Heart left ventricle (tissue), 16 donors: ENCODE measurements around the gene TMEM120B. TPM values are rescaled to one million over a fixed set of nuclear protein-coding genes. Genes with fewer than 3 reads are reported as not detected.
"Not testable (repeated sequence)": the region's sequence is repeated elsewhere in the genome, so short reads cannot be mapped to it uniquely, and the experiment has no call there.

Source experiments
- ATAC-seq, 4 donors: fragments of 200-7000 bp; cut with Tn5 transposase; one replicate each; pipeline ENCODE4 v1.9.1; 2020 to 2022; ENCODE audit warnings: moderate library complexity in 4 of 4, mild to moderate bottlenecking in 3 of 4, moderate number of reproducible peaks in 1 of 4
- DNase-seq, 5 donors: peaks; one replicate each; pipeline ENCODE4 v3.0.0-alpha.2; 2020
- H3K27ac ChIP-seq, 12 donors: fragments of 200-600 bp; sonication (generic) in 4 of 12; one replicate each; pipeline versions ENCODE4 v1.5.0 to v1.8.0; 2016 to 2022; ENCODE audit warnings: mild to moderate bottlenecking in 2 of 12
- H3K27me3 ChIP-seq, 9 donors: fragments of 200-600 bp; sonication (generic) in 2 of 9; one replicate each; pipeline versions ENCODE4 v1.5.1 to v1.8.0; 2016 to 2022; ENCODE audit warnings: mild to moderate bottlenecking in 3 of 9
- H3K36me3 ChIP-seq, 9 donors: fragments of 200-600 bp; sonication (generic) in 2 of 9; one replicate each; pipeline versions ENCODE4 v1.5.0 to v1.8.0; 2018 to 2022; ENCODE audit warnings: mild to moderate bottlenecking in 2 of 9
- H3K4me1 ChIP-seq, 12 donors: fragments of 200-600 bp; sonication (generic) in 4 of 12; one replicate each; pipeline versions ENCODE4 v1.5.0 to v1.8.0; 2016 to 2022; ENCODE audit warnings: mild to moderate bottlenecking in 3 of 12
- H3K4me3 ChIP-seq, 12 donors: fragments of 200-600 bp; sonication (generic) in 4 of 12; one replicate each; pipeline versions ENCODE4 v1.5.0 to v1.8.0; 2017 to 2022; ENCODE audit warnings: mild to moderate bottlenecking in 9 of 12, moderate library complexity in 4 of 12
- H3K9me3 ChIP-seq, 12 donors: fragments of 200-600 bp; sonication (generic) in 4 of 12; one replicate each; pipeline versions ENCODE4 v1.5.0 to v1.8.0; 2016 to 2022; ENCODE audit warnings: mild to moderate bottlenecking in 1 of 12
- POLR2A ChIP-seq, 2 donors: fragments of 450-650 bp; IDR thresholded peaks; one replicate each; pipeline ENCODE4 v1.6.1; 2017; ENCODE audit warnings: antibody characterized with exemption in 2 of 2, mild to moderate bottlenecking in 2 of 2, moderate library complexity in 2 of 2
- WGBS, 4 donors: extraction: QIAGEN DNeasy Blood & Tissue Kit in 2 of 4; methylation state at CpG; one replicate each; pipeline versions ENCODE4 v1.1.5 to v1.1.7; 2013 to 2018; 5-methylcytosine and 5-hydroxymethylcytosine counted together
- intact Hi-C, 10 donors: fragments of 100-400 bp; cut with DNase I; formaldehyde crosslinking; loops; one replicate each; pipeline versions ENCODE4 v1.11.1 to v1.14.2; 2022
- polyA plus RNA-seq, 2 donors: library from polyadenylated mRNA; stranded (reverse); fragments of 200-250 nt; gene quantifications; one replicate each; pipeline ENCODE4 v1.2.3, GENCODE V29; 2013
- total RNA-seq, 9 donors: library from RNA; depleted of rRNA in 2 of 9; stranded (reverse); fragments of >200 nt in 2 of 9; fragmentation: NEBNext Ultra II Directional in 3 of 9; extraction: Animal tissue kit (Norgen Biotek cat#: 25700) in 3 of 9; gene quantifications; one replicate each; pipeline versions ENCODE4 v1.1.0 to v1.2.4, GENCODE V29; 2016 to 2023
- TF ChIP-seq, protein P1 (sequence below), 12 donors: fragments of 200-600 bp; sonication (generic) in 4 of 12; IDR thresholded peaks; one replicate each; pipeline versions ENCODE4 v1.5.0 to v1.8.0; 2018 to 2022; ENCODE audit warnings: antibody characterized with exemption in 12 of 12, mild to moderate bottlenecking in 5 of 12
- donor health status: ischemic (EF 13 %, LVEDD 7.1; RV severe dilation, severe dysfunction).
- donor health status: healthy with polysubstance abuse.
- donor health status: DM: no; HTN: yes; CAD: no.
- donor health status: DM: no; HTN: no; CAD: no.
- donor health status: ischemic (EF 25% LVEDD 6.9; RV normal size, moderate dysfunction).
- donor health status: ischemic (EF 25% LVEDD 5.7; RV mildly dilated, moderate dysfunction).
- donor health status: healthy.
- donor health status: DM: yes; HTN: yes; CAD: no.
- donor health status: ischemic (EF 35%, LVEDD 5.7; RV mildly dilated, moderate dysfunction).
- donor health status: nonischemic (EF 11% LVEDD 7.7; RV severe dilation, severe dysfunction).
- donor health status: DM: yes; HTN: yes; CAD: no.
- donor health status: PGD.
- donor health status: ischemic (EF 29% LVEDD 5.4; RV normal size, mild dysfunction).
- donor health status: nonischemic (EF 23%, LVEDD 6.1; RV moderate dilation, normal function).

Gene TMEM120B
- total and polyA plus RNA-seq, 11 donors, result 5.8 to 13.2 (median 7.6) TPM

DNA sequence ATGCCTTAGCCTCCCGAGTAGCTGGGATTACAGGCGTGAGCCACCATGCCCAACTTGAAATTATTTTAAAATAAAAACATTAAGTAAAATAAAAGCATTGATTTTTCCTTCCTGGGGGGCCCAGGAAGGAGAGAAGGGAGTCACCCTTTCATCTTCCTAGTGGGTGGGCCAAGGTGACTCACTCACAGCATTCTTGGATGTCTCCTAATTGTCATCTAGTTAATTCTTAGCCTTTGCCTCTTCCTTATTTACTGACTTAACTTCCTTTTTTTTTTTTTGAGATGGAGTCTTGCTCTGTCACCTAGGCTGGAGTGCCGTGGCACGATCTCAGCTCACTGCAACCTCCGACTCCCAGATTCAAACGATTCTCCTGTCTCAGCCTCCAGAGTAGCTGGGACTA is 29.2 kb downstream of the TMEM120B start:
- Histone ChIP-seq H3K27me3 (no peaks in the 10 kb centered on the region), H3K4me3 (no peak overlapping the region), H3K36me3 (no peaks in the 10 kb centered on the region), H3K4me1 (peaks cover 0 to 5% (median 0%) of the 10 kb centered on the region in 12 donors), H3K9me3 (no peaks in the 10 kb centered on the region), H3K27ac (no peak overlapping the region)
- DNase-seq (no peak), ATAC-seq (no peak)
- intact Hi-C loops, result no loop called here
- TF ChIP-seq, protein P1, sequence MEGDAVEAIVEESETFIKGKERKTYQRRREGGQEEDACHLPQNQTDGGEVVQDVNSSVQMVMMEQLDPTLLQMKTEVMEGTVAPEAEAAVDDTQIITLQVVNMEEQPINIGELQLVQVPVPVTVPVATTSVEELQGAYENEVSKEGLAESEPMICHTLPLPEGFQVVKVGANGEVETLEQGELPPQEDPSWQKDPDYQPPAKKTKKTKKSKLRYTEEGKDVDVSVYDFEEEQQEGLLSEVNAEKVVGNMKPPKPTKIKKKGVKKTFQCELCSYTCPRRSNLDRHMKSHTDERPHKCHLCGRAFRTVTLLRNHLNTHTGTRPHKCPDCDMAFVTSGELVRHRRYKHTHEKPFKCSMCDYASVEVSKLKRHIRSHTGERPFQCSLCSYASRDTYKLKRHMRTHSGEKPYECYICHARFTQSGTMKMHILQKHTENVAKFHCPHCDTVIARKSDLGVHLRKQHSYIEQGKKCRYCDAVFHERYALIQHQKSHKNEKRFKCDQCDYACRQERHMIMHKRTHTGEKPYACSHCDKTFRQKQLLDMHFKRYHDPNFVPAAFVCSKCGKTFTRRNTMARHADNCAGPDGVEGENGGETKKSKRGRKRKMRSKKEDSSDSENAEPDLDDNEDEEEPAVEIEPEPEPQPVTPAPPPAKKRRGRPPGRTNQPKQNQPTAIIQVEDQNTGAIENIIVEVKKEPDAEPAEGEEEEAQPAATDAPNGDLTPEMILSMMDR (IDR thresholded peaks at IDR 0.05), result no peak
- no peak for TF ChIP-seq POLR2A (IDR thresholded peaks at IDR 0.05)
- 91 to 92% (median 92%) methylated on average over 6 of the region's 6 CpGs for WGBS, 4 donors

DNA sequence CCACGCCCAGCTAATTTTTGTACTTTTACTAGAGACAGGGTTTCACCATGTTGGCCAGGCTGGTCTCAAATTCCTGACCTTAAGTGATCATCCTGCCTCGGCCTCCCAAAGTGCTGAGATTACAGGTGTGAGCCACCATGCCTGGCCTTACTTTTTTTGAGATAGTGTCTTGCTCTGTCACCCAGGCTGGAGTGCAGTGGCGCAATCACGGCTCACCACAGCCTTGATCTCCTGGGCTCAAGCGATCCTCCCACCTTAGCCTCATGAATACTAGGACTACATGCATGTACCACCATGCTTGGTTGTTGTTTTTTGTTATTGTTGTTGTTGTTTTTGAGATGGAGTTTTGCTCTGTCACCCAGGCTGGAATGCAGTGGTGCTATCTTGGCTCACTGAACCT is 33.0 kb downstream of the TMEM120B start:
- H3K27me3 ChIP-seq, H3K4me3 ChIP-seq, intact Hi-C loops, ATAC-seq, DNase-seq, H3K36me3 ChIP-seq, H3K9me3 ChIP-seq, H3K27ac ChIP-seq, H3K4me1 ChIP-seq: not testable (repeated sequence)
- WGBS, 4 donors, result 95 to 100% (median 98%) methylated on average over 5 of the region's 5 CpGs

DNA sequence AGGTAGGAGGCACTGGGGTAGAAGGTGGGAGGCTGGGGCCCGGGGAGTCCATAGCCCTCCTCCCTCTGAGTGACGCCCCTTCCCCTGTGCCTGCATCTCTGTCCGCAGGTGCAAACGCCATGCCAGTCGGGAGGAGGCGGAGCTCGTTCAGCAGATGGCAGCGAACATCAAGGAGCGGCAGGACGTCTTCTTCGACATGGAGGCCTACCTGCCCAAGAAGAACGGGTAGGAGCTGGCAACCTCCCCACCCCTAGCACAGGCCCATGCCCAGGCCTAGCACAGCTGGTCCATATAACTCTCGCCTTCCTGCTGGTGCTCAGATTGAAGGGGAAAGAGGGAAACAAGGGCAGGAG is 35.6 kb downstream of the TMEM120B start:
- ATAC-seq, result peak in 2 of 4 donors; percentile 3 to 5
- TF ChIP-seq, protein P1 (IDR thresholded peaks at IDR 0.05), result no peak
- TF ChIP-seq POLR2A (IDR thresholded peaks at IDR 0.05), result no peak
- Histone ChIP-seq H3K9me3 (no peaks in the 10 kb centered on the region), H3K36me3 (peaks cover 0 to 11% (median 0%) of the 10 kb centered on the region in 9 donors), H3K27ac (peak overlapping the region in 6 of 12 donors; percentile 10 to 62 (median 36)), H3K4me3 (no peak overlapping the region), H3K27me3 (no peaks in the 10 kb centered on the region), H3K4me1 (peaks cover 0 to 9% (median 5%) of the 10 kb centered on the region in 12 donors)
- 73 to 83% (median 81%) methylated on average over 13 of the region's 13 CpGs for WGBS, 4 donors
- intact Hi-C loops, result no loop called here
- no peak for DNase-seq

DNA sequence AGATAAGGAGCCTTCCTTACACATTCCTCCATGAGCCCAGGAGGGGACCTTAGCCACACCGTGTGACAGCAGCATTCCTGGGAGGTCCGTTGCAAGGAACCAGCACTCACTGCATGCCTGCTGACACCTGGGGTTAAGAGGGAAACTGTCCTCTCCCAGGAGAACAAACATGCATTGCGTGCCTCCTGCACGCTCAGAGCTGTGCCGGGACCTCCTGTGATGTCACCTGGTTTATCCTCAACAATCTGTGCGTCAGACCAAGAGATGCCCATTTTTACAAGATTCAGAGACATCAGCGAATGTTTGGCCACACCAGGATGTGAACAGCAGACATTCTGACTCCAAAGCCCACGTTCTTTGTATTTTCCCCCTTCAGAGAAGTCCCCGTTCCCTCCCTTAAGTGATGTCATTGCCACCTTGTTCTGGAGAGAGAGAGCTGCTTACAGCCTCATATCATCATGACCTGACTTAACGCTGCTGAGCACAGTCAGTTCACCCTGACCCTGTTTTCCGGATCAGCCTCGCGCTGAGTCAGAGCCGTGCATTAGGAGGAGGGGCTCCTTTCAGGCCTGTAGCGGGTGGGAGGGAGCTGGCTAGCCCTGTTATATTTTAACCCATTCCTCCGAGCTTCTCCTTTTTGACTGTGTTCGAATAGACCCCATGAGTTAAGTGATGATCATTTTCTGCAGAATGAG is 36.2 kb downstream of the TMEM120B start:
- DNase-seq (peak in 2 of 5 donors; percentile 47 to 68), ATAC-seq (peak; percentile 68 to 90 (median 86))
- no peak overlapping the region for H3K4me3 ChIP-seq
- TF ChIP-seq, protein P1 (IDR thresholded peaks at IDR 0.05), result no peak
- TF ChIP-seq POLR2A (IDR thresholded peaks at IDR 0.05), result no peak
- intact Hi-C loops, result no loop called here
- peaks cover 0 to 14% (median 6%) of the 10 kb centered on the region in 12 donors for H3K4me1 ChIP-seq
- H3K27ac ChIP-seq, result peak overlapping the region in 6 of 12 donors; percentile 10 to 62 (median 36)
- no peaks in the 10 kb centered on the region for H3K9me3 ChIP-seq
- peaks cover 0 to 11% (median 0%) of the 10 kb centered on the region in 9 donors for H3K36me3 ChIP-seq
- H3K27me3 ChIP-seq, result no peaks in the 10 kb centered on the region
- 46 to 51% (median 49%) methylated on average over 17 of the region's 17 CpGs for WGBS, 4 donors
